Measurements from ENCODE around the gene ABAT.

The ABAT gene

DNA sequence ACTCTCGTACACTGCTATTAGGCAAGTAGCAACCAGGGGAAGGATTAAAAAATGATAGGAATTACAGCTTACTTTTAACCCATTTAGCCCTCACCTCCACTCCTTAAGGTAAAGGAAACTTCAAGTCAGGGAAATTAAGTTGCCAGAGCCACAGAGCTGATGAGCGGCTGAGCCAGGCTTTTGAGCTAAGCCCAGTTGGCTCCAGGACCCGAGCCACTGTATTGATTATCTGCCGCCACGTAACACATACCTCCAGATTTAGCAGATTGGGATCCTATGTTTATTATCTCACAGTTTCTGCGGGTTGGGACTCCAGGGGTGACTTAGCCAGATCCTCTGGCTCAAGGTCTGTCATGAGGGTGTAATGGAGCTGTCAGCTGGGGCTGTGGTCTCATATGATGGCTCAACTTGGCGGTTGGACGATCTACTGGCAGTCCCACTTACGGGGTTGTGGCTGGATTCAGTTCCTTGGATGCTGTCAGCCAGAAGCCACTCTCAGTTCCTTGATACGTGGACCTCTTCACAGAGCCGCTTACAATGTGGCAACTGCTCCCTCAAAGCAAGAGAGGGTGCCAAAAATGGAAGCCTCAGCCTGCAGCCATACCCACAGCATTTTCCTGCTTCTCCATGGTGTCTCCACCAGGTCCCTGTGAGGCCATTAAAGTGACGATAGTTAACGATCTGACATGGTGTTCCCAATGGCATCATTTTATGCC is 65.7 kb downstream of the ABAT start:
- Histone ChIP-seq H3K4me2 (ENCODE audit: low read depth, low read length, poor library complexity, severe bottlenecking) (no peak overlapping the region), H3K9me3 (ENCODE audit: insufficient read depth, low read length) (no peaks in the 10 kb centered on the region), H3K9me2 (replicated peaks; ENCODE audit: insufficient read depth, low read length) (no peaks in the 10 kb centered on the region), H2AFZ (ENCODE audit: low read depth, low read length, severe bottlenecking) (no peak overlapping the region), H3K36me3 (ENCODE audit: low read length) (no peaks in the 10 kb centered on the region), H3F3A (ENCODE audit: insufficient read depth) (no peaks in the 10 kb centered on the region), H3K79me2 (ENCODE audit: insufficient read depth, low read length) (no peaks in the 10 kb centered on the region), H3K27me3 (ENCODE audit: low read length) (no peaks in the 10 kb centered on the region), H3K27ac (ENCODE audit: low read depth, low read length) (no peak overlapping the region), H4K20me1 (ENCODE audit: low read depth, low read length) (no peaks in the 10 kb centered on the region), H3K9ac (ENCODE audit: low read length) (no peak overlapping the region), H3K4me3 (ENCODE audit: insufficient read depth, low read length, poor library complexity, severe bottlenecking) (no peak overlapping the region)
- no peak for TF ChIP-seq EZH2phosphoT487 (conservative IDR thresholded peaks at IDR 0.05; ENCODE audit: low read length)
- TF ChIP-seq, protein P1, sequence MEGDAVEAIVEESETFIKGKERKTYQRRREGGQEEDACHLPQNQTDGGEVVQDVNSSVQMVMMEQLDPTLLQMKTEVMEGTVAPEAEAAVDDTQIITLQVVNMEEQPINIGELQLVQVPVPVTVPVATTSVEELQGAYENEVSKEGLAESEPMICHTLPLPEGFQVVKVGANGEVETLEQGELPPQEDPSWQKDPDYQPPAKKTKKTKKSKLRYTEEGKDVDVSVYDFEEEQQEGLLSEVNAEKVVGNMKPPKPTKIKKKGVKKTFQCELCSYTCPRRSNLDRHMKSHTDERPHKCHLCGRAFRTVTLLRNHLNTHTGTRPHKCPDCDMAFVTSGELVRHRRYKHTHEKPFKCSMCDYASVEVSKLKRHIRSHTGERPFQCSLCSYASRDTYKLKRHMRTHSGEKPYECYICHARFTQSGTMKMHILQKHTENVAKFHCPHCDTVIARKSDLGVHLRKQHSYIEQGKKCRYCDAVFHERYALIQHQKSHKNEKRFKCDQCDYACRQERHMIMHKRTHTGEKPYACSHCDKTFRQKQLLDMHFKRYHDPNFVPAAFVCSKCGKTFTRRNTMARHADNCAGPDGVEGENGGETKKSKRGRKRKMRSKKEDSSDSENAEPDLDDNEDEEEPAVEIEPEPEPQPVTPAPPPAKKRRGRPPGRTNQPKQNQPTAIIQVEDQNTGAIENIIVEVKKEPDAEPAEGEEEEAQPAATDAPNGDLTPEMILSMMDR (IDR thresholded peaks at IDR 0.05; ENCODE audit: insufficient read depth, low read length, poor library complexity, severe bottlenecking) = no peak

DNA sequence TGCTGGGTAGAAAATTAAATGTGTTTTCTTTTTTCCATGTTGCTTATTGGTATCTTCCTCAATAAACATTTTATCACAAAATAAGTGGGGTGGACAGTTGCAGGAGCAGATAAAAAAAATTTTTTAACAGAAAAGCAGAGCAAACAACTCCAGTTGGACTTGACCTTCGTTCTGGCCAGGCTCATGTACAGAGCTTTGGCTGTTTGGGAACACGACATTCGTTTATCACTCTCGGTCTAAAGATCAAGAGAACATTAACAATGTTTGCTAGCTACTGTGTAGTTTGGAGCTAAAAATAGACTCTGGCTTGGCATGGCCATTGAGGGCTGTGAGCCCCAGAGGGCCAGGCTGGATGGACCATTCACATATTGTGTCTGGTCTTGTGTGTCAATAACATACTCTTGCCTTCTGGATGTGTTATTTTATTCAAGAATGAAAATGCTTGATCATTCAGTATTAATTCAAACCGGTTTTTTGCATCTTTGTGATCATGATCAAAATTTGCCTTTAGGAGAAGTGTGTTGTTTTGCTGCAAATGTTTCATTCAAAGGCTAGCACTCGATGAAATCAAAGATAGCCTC is 66.4 kb downstream of the ABAT start:
- Histone ChIP-seq H3K4me2 (ENCODE audit: low read depth, low read length, poor library complexity, severe bottlenecking) (no peak overlapping the region), H3K27me3 (ENCODE audit: low read length) (no peaks in the 10 kb centered on the region), H3K9me2 (replicated peaks; ENCODE audit: insufficient read depth, low read length) (no peaks in the 10 kb centered on the region), H3K9ac (ENCODE audit: low read length) (no peak overlapping the region), H3K27ac (ENCODE audit: low read depth, low read length) (no peak overlapping the region), H4K20me1 (ENCODE audit: low read depth, low read length) (no peaks in the 10 kb centered on the region), H3F3A (ENCODE audit: insufficient read depth) (no peaks in the 10 kb centered on the region), H3K4me3 (ENCODE audit: insufficient read depth, low read length, poor library complexity, severe bottlenecking) (no peak overlapping the region), H3K36me3 (ENCODE audit: low read length) (no peaks in the 10 kb centered on the region), H3K9me3 (ENCODE audit: insufficient read depth, low read length) (no peaks in the 10 kb centered on the region), H3K79me2 (ENCODE audit: insufficient read depth, low read length) (no peaks in the 10 kb centered on the region), H2AFZ (ENCODE audit: low read depth, low read length, severe bottlenecking) (no peak overlapping the region)
- TF ChIP-seq, protein P1 (IDR thresholded peaks at IDR 0.05; ENCODE audit: insufficient read depth, low read length, poor library complexity, severe bottlenecking) = no peak
- no peak for TF ChIP-seq EZH2phosphoT487 (conservative IDR thresholded peaks at IDR 0.05; ENCODE audit: low read length)

DNA sequence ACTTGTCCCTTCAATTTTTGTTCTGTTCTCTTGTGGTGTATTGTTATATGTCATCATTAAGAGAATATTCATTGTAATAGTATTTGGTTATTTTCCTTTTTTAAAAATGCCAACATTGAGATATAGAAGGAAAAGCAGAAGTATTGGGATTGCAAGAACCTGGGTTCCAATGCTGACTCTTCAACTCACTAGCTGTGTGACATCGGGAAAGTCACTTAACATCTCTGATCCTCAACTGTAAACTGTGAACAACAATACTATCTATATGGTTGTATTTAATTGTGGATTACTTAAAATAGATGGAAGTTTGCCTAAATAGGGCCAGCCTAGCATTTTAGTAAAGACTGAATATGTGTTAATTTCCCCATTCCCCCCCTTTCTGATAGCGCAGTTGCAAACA is 67.2 kb downstream of the ABAT start:
- H3K36me3 ChIP-seq (ENCODE audit: low read length) = no peaks in the 10 kb centered on the region
- no peaks in the 10 kb centered on the region for H4K20me1 ChIP-seq (ENCODE audit: low read depth, low read length)
- H3K9me3 ChIP-seq (ENCODE audit: insufficient read depth, low read length) = no peaks in the 10 kb centered on the region
- H3K27me3 ChIP-seq (ENCODE audit: low read length) = no peaks in the 10 kb centered on the region
- H3F3A ChIP-seq (ENCODE audit: insufficient read depth) = no peaks in the 10 kb centered on the region
- H3K4me3 ChIP-seq (ENCODE audit: insufficient read depth, low read length, poor library complexity, severe bottlenecking) = no peak overlapping the region
- H3K27ac ChIP-seq (ENCODE audit: low read depth, low read length) = no peak overlapping the region
- H3K9me2 ChIP-seq (replicated peaks; ENCODE audit: insufficient read depth, low read length) = no peaks in the 10 kb centered on the region
- no peaks in the 10 kb centered on the region for H3K79me2 ChIP-seq (ENCODE audit: insufficient read depth, low read length)
- H2AFZ ChIP-seq (ENCODE audit: low read depth, low read length, severe bottlenecking) = no peak overlapping the region
- TF ChIP-seq EZH2phosphoT487 (conservative IDR thresholded peaks at IDR 0.05; ENCODE audit: low read length) = no peak
- TF ChIP-seq, protein P1 (IDR thresholded peaks at IDR 0.05; ENCODE audit: insufficient read depth, low read length, poor library complexity, severe bottlenecking) = no peak
- no peak overlapping the region for H3K4me2 ChIP-seq (ENCODE audit: low read depth, low read length, poor library complexity, severe bottlenecking)
- H3K9ac ChIP-seq (ENCODE audit: low read length) = no peak overlapping the region

All from SU-DHL-6 (cell line).